Astrocyte (in vitro differentiated cells and primary cell): ENCODE data around the gene CEACAM1. TPM values are rescaled to one million over a fixed set of nuclear protein-coding genes. Genes with fewer than 3 reads are reported as not detected.

Source experiments
- DNase-seq: peaks from one replicate; pipeline ENCODE4 v3.0.0-alpha.2; 2010; ENCODE audit warnings: low read depth
- FAIRE-seq: peaks from 2 replicates; lab custom pipeline; 2011; peaks lifted over from hg19 to GRCh38; lab: Jason Lieb, UNC
- H2AFZ ChIP-seq: 2 replicates; pipeline ENCODE4 v1.6.0; 2012; ENCODE audit warnings: low read depth, low read length, inconsistent platforms
- H3K27ac ChIP-seq: 2 replicates; pipeline ENCODE4 v1.5.1; 2011; ENCODE audit warnings: low read depth, low read length, inconsistent platforms
- H3K27me3 ChIP-seq: 2 replicates; pipeline ENCODE4 v1.6.0; 2011; ENCODE audit warnings: low read length, inconsistent platforms; ENCODE audit not compliant: insufficient read depth
- H3K36me3 ChIP-seq: 2 replicates; pipeline ENCODE4 v1.5.1; 2011; ENCODE audit warnings: low read length, inconsistent platforms; ENCODE audit not compliant: insufficient read depth
- H3K4me1 ChIP-seq: 2 replicates; pipeline ENCODE4 v1.5.1; 2011; ENCODE audit warnings: low read length, inconsistent platforms; ENCODE audit not compliant: insufficient read depth
- H3K4me2 ChIP-seq: 2 replicates; pipeline ENCODE4 v1.6.0; 2012; ENCODE audit warnings: low read length, inconsistent platforms
- H3K4me3 ChIP-seq: 2 replicates; pipeline ENCODE4 v1.5.1; 2011; ENCODE audit warnings: low read depth, mild to moderate bottlenecking, low read length, inconsistent platforms; ENCODE audit not compliant: insufficient read depth
- H3K79me2 ChIP-seq: 2 replicates; pipeline ENCODE4 v1.6.0; 2012; ENCODE audit warnings: mild to moderate bottlenecking, low read length, inconsistent platforms; ENCODE audit not compliant: insufficient read depth
- H3K9ac ChIP-seq: 2 replicates; pipeline ENCODE4 v1.6.0; 2012; ENCODE audit warnings: mild to moderate bottlenecking, low read length, inconsistent platforms
- H3K9me3 ChIP-seq: 2 replicates; pipeline ENCODE4 v1.5.1; 2012; ENCODE audit warnings: low read depth, mild to moderate bottlenecking, low read length, inconsistent platforms; ENCODE audit not compliant: insufficient read depth
- H4K20me1 ChIP-seq: 2 replicates; pipeline ENCODE4 v1.6.0; 2012; ENCODE audit warnings: low read length, inconsistent platforms; ENCODE audit not compliant: insufficient read depth
- H3K27ac Mint-ChIP-seq: one replicate; pipeline ENCODE4 v1.8.0; 2021; ENCODE audit warnings: mild to moderate bottlenecking, mixed read lengths; ENCODE audit not compliant: unreplicated experiment
- H3K27me3 Mint-ChIP-seq: one replicate; pipeline ENCODE4 v1.8.0; 2021; ENCODE audit warnings: low read depth, mixed read lengths; ENCODE audit not compliant: unreplicated experiment
- H3K36me3 Mint-ChIP-seq: one replicate; pipeline ENCODE4 v1.8.0; 2021; ENCODE audit warnings: low read depth, mixed read lengths; ENCODE audit not compliant: unreplicated experiment
- H3K4me1 Mint-ChIP-seq: one replicate; pipeline ENCODE4 v1.8.0; 2021; ENCODE audit warnings: low read depth, mixed read lengths; ENCODE audit not compliant: unreplicated experiment
- H3K4me3 Mint-ChIP-seq: one replicate; pipeline ENCODE4 v1.8.0; 2021; ENCODE audit warnings: mild to moderate bottlenecking, moderate library complexity, mixed read lengths; ENCODE audit not compliant: unreplicated experiment
- H3K9me3 Mint-ChIP-seq: one replicate; pipeline ENCODE4 v1.8.0; 2021; ENCODE audit warnings: mild to moderate bottlenecking, mixed read lengths; ENCODE audit not compliant: unreplicated experiment
- EZH2 ChIP-seq: IDR thresholded peaks from 2 replicates; pipeline ENCODE4 v1.6.1; 2012; ENCODE audit warnings: mild to moderate bottlenecking, low read length, inconsistent platforms; ENCODE audit not compliant: insufficient read depth
- total RNA-seq: library from RNA; stranded (reverse); gene quantifications from 2 replicates; pipeline ENCODE4 v1.2.1, GENCODE V29; 2021
- TF ChIP-seq, protein P1 (sequence below): IDR thresholded peaks from 2 replicates; pipeline ENCODE4 v1.5.1; 2011; ENCODE audit warnings: low read depth, mild to moderate bottlenecking, inconsistent platforms, low read length, moderate library complexity; ENCODE audit not compliant: insufficient read depth

Gene CEACAM1
- total RNA-seq, 1 donor from 2014 or later = 1.1 TPM

- H3K36me3 Mint-ChIP-seq = no peaks in the 10 kb centered on the region
- Histone ChIP-seq H3K9me3 (no peaks in the 10 kb centered on the region), H3K4me3 (no peak overlapping the region), H3K4me1 (no peaks in the 10 kb centered on the region), H3K4me2 (no peak overlapping the region), H3K27me3 (peaks cover 2% of the 10 kb centered on the region), H3K36me3 (no peaks in the 10 kb centered on the region), H3K27ac (no peak overlapping the region), H3K9ac (no peak overlapping the region), H3K79me2 (no peaks in the 10 kb centered on the region), H4K20me1 (no peaks in the 10 kb centered on the region), H2AFZ (peak overlapping the region; percentile 16)
- TF ChIP-seq EZH2 = no peak
- TF ChIP-seq, protein P1, sequence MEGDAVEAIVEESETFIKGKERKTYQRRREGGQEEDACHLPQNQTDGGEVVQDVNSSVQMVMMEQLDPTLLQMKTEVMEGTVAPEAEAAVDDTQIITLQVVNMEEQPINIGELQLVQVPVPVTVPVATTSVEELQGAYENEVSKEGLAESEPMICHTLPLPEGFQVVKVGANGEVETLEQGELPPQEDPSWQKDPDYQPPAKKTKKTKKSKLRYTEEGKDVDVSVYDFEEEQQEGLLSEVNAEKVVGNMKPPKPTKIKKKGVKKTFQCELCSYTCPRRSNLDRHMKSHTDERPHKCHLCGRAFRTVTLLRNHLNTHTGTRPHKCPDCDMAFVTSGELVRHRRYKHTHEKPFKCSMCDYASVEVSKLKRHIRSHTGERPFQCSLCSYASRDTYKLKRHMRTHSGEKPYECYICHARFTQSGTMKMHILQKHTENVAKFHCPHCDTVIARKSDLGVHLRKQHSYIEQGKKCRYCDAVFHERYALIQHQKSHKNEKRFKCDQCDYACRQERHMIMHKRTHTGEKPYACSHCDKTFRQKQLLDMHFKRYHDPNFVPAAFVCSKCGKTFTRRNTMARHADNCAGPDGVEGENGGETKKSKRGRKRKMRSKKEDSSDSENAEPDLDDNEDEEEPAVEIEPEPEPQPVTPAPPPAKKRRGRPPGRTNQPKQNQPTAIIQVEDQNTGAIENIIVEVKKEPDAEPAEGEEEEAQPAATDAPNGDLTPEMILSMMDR = no peak
- no peak overlapping the region for H3K4me3 Mint-ChIP-seq
- H3K4me1 Mint-ChIP-seq = peaks cover 9% of the 10 kb centered on the region
- H3K27me3 Mint-ChIP-seq = peaks cover 9% of the 10 kb centered on the region
- H3K27ac Mint-ChIP-seq = no peak overlapping the region
- no peaks in the 10 kb centered on the region for H3K9me3 Mint-ChIP-seq
- FAIRE-seq (no peak), DNase-seq (peak; percentile 44)
Measured at GRCh38 chr19:42468273-42468796, 59.9 kb downstream of the CEACAM1 start.

DNA sequence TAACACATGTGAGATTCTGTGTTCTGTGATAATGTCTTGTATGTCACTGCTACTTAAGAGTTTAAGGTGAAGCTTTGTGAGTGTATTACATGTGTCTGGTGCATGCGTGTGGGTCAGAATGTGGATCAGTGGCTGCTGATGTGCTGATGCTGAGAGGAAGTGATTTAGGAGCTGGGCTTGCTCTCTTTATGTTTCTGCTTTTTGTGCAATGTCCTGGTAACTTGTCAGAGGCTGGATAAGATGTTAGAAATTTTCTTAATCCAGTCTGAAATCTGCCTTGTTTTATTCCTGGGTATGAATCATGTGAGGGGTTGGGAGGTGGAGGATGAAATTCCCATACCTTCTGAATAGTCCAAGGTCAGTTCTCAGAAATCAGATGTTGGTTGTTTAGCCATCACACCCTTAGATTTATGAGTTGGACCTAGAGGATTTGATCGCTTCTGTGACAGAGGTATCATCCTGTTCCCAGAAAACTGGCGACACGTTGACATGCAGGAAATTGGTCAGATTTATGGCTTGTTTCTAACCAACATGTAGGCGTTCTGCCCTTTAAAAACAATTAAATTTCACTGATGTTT is 61.0 kb downstream of the CEACAM1 start:
- Mint-ChIP-seq H3K4me3 (no peak overlapping the region), H3K36me3 (peaks cover 2% of the 10 kb centered on the region), H3K27ac (no peak overlapping the region), H3K9me3 (no peaks in the 10 kb centered on the region), H3K27me3 (peaks cover 11% of the 10 kb centered on the region), H3K4me1 (peaks cover 9% of the 10 kb centered on the region)
- H3K9ac ChIP-seq = no peak overlapping the region
- H3K27ac ChIP-seq = no peak overlapping the region
- H3K4me1 ChIP-seq = no peaks in the 10 kb centered on the region
- H2AFZ ChIP-seq = no peak overlapping the region
- H3K4me2 ChIP-seq = no peak overlapping the region
- FAIRE-seq (peak; percentile 47), DNase-seq (no peak)
- no peaks in the 10 kb centered on the region for H3K9me3 ChIP-seq
- no peaks in the 10 kb centered on the region for H3K79me2 ChIP-seq
- H4K20me1 ChIP-seq = no peaks in the 10 kb centered on the region
- TF ChIP-seq, protein P1 = no peak
- TF ChIP-seq EZH2 = no peak
- H3K36me3 ChIP-seq = no peaks in the 10 kb centered on the region
- H3K27me3 ChIP-seq = no peaks in the 10 kb centered on the region
- H3K4me3 ChIP-seq = no peak overlapping the region

DNA sequence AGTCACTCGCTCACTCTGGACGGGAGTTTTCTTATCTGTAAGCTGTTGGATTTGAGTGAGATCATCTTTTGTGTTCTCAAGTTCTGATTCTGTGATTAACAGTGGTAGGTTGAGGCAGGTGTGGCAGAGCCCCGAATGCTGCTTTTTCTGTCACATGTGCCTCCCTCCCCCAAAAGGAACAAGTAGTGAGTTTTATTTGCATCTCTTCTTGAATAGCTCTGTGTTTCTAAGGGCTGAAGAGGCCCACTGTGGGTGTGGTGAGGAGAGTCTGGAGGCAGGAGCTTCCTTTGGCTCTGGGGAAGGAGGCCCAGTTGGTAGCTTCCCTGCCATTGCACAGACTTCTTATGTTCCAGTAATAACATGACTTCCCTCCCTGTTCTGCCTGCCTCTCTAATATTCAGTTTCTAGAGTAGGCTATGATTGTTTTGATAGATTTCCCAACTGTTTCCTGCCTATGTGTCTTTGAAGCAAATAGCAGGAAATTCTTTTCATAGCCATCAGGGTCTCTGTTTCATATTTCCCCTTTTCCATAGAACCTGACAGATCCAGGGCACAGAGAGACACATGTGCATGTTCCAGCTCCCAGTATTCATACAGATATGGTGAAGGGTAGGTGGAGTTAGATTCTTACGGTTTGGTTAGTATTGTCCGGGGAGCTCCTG is 61.6 kb downstream of the CEACAM1 start:
- Histone ChIP-seq H3K4me1 (no peaks in the 10 kb centered on the region), H3K4me2 (no peak overlapping the region), H3K9me3 (no peaks in the 10 kb centered on the region), H3K27ac (no peak overlapping the region), H3K9ac (no peak overlapping the region), H3K27me3 (no peaks in the 10 kb centered on the region), H3K36me3 (no peaks in the 10 kb centered on the region), H4K20me1 (no peaks in the 10 kb centered on the region), H3K79me2 (no peaks in the 10 kb centered on the region), H3K4me3 (no peak overlapping the region), H2AFZ (no peak overlapping the region)
- Mint-ChIP-seq H3K27me3 (peaks cover 11% of the 10 kb centered on the region), H3K4me1 (peaks cover 9% of the 10 kb centered on the region), H3K4me3 (no peak overlapping the region), H3K27ac (no peak overlapping the region), H3K9me3 (no peaks in the 10 kb centered on the region), H3K36me3 (peaks cover 2% of the 10 kb centered on the region)
- TF ChIP-seq EZH2 = no peak
- TF ChIP-seq, protein P1 = no peak
- DNase-seq = no peak
- FAIRE-seq = no peak
